ENCODE measurements around the gene ABCD1.

The ABCD1 gene

DNA sequence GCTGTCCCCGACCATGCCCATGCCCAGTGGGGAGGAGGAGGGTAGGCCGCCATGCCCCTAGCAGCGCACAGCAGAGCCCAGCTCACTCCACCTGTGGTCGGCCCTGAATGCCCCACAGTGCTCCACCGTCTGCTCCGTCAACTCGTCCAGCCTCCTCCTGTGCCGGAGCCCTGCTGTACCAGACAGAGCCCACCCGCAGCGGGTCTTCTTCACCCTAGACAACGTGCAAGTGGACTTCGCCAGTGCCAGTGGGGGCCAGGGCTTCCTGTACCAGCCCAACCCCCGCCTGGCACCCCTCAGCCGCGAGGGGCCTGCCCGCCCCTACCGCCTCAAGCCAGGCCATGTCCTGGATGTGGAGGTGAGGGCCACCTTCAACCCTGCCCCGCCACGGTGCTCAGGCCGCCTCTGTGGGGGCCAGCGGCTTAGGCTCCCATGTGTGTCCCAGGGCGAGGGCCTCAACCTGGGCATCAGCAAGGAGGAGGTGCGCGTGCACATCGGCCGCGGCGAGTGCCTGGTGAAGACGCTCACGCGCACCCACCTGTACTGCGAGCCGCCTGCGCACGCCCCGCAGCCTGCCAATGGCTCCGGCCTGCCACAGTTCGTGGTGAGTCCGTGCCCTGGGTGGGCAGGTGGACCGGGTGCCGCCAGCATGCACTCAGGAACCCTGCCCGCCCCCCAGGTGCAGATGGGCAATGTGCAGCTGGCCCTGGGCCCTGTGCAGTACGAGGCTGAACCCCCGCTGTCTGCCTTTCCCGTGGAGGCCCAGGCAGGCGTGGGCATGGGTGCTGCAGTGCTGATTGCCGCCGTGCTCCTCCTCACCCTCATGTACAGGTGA, 49.3 kb downstream of the ABCD1 start:
- DNase-seq (ENCODE audit: low spot score) = no peak

DNA sequence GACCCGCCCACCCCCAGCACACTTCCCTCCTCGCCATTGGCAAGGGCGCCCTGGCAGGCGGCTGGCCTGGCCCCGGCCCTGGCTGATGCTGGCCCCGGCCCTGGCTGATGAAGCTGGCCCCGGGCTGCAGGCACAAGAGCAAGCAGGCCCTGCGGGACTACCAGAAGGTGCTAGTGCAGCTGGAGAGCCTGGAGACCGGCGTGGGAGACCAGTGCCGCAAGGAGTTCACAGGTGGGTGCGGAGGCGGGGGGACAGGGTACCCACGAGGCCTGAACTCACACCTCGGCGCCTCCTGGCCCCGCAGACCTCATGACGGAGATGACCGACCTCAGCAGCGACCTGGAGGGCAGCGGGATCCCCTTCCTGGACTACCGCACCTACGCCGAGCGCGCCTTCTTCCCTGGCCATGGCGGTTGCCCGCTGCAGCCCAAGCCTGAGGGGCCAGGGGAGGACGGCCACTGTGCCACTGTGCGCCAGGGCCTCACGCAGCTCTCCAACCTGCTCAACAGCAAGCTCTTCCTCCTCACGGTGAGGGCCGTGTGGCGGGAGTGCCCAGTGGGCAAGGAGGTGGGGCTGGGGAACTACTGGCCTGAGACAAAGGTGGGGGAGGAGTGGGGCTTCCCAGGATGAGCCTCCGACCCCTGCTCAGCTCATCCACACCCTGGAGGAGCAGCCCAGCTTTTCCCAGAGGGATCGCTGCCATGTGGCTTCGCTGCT, 50.1 kb downstream of the ABCD1 start:
- DNase-seq (ENCODE audit: low spot score) = no peak

DNA sequence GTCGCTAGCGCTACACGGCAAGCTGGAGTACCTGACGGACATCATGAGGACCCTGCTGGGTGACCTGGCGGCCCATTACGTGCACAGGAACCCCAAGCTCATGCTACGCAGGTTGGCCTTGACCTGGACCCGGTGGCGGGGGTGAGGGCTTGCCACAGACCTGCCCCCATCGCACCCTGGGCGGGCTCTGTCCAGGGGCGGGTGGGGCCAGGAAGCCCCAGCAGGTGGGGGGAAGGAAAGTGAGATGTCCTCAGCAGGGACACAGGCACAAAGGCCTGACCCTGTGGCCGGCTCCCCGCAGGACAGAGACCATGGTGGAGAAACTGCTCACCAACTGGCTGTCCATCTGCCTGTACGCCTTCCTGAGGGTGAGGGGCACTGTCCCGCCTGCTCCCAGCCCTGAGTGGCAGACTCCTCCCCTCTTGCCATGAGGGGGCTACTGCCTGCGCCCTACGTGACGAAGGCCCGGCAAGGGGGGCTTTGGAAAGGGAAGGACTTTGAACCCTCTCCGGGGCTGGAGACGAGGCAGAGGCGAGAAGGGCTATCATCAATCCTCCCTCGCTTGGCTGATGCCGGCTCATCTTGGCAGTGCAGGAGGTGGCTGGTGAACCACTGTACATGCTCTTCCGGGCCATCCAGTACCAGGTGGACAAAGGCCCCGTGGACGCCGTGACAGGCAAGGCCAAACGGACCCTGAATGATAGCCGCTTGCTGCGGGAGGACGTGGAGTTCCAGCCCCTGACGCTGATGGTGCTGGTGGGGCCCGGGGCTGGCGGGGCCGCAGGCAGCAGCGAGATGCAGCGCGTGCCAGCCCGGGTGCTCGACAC, 50.9 kb downstream of the ABCD1 start:
- no peak for DNase-seq (ENCODE audit: low spot score)

DNA sequence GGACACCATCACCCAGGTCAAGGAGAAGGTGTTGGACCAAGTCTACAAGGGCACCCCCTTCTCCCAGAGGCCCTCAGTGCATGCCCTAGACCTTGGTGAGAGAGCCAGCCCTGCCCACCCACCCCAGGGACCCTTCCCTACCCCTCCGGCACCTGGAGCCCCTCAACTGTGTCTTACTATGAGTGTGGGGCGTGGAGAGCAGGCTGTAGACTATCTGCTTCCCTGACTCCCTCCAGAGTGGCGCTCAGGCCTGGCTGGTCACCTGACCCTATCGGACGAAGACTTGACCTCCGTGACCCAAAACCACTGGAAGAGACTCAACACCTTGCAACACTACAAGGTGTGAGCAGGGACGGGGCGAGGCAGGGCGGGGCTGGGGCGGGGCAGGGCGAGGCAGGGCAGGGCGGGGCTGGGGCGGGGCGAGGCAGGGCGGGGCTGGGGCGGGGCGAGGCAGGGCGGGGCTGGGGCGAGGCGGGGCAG, 51.5 kb downstream of the ABCD1 start:
- no peak for DNase-seq (ENCODE audit: low spot score)

DNA sequence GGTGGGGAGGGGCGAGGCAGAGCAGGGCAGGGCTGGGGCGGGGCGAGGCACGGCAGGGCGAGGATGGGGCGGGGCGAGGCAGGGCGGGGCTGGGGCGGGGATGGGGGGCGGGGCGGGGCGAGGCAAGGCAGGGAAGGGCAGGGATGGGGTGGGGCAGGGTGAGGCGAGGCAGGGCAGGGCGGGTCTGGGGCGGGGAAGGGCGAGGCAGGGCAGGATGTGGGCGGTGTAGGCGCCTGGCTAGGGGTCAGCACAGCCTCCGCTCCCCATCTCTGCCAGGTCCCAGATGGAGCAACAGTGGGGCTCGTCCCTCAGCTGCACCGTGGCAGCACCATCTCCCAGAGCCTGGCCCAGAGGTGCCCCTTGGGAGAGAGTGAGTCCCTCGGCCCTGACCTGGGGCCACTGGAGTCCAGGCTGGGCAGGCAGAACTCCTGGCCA, 52.0 kb downstream of the ABCD1 start:
- DNase-seq (ENCODE audit: low spot score) = no peak

DNA sequence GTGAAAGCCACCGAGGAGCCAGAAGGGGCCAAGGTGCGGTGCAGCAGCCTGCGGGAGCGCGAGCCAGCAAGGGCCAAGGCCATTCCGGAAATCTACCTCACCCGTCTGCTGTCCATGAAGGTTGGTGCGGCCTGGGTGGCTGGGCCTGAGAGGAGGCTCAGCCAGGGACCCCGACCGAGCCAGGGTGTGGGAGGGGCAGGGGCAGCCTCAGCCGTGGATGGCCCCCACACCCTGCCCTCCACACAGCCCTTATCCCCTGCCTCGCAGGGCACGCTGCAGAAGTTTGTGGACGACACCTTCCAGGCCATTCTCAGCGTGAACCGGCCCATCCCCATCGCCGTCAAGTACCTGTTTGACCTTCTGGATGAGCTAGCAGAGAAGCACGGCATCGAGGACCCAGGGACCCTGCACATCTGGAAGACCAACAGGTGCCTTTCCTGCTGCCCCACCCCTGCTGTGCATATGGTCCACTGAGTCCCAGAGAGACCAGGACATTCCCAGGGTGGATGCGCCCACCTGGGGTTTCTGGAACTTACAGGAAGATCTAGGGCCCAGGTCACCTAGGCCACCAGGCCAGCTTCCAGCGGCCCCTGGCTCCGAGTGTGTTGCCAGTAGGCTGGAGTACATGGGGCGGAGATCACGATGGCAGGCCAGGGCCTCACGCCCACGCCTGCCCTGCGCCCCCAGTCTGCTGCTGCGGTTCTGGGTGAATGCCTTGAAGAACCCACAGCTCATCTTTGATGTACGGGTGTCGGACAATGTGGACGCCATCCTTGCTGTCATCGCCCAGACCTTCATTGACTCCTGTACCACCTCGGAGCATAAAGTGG, 52.8 kb downstream of the ABCD1 start:
- no peak for DNase-seq (ENCODE audit: low spot score)

DNA sequence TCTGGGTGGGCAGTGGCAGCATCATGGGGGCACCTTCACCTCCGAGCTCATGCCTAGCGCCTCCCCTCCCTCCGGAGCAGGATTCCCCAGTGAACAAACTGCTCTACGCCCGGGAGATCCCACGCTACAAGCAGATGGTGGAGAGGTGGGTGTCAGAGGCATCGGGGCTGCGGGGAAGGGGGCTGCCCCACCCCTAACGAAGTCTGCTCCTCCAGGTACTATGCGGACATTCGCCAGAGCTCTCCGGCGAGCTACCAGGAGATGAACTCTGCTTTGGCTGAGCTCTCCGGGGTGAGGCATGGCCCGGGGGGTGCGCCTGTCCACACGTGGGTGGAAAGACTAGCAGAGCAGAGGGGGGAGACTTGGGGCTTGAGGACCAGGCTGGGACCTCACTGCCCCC, 53.5 kb downstream of the ABCD1 start:
- no peak for DNase-seq (ENCODE audit: low spot score)

DNA sequence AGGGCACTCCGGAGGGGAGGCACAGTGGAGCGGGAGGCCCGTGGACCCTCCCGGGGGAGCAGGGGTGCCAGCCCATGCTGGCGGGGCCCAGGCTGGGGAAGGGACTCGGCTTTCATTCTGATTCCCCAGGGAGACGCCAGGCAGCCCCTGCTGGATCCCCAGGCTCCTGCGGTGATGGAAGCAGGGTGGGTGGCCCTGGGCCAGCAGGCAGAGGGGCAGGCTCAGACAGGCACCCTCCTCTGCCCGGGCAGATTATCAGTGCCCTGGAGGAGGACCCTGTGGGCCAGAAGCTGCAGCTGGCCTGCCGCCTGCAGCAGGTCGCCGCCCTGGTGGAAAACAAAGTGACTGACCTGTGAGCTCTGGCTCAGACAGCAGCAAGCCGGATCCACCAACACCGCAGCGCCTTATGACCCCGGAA, 54.0 kb downstream of the ABCD1 start:
- DNase-seq (ENCODE audit: low spot score) = no peak

DNA sequence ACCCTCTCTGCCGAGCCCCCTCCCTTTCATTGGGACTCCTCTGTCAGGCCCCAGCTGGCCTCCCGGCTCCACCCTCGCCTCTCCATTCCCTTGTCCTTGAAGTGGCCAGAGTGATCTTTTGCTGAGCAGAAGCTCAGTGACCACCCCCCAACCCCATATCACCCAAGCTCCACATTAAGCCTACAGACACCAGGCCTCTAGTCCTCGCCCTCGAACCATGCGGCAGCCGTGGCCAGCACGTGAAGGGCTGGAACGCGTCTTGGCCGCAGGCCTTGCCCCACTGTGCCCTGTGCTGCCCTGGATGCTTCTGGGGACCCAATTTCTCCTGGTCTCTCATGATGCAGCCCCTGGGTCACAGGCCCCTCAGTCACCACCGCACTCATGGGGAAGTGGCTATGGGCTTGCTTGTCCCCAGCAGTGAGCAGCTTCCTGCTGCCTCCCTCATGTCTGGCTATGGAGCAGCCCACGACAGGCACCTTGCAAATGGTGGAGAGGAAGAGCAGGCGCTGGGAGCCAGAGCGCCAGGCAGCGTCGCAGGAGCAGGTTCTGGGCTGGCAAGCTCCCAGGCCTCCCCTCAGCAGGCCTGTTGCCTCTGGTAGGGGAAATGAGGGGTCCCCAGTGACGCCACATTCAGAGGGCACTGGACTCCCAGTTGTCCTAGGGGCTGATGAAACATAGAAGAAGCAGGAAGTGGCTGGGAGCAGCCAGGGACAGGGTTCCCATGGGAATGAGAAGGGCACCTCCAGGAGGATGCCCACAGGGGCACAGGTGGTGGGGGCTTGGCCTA, 55.4 kb downstream of the ABCD1 start:
- DNase-seq (ENCODE audit: low spot score) = no peak

DNA sequence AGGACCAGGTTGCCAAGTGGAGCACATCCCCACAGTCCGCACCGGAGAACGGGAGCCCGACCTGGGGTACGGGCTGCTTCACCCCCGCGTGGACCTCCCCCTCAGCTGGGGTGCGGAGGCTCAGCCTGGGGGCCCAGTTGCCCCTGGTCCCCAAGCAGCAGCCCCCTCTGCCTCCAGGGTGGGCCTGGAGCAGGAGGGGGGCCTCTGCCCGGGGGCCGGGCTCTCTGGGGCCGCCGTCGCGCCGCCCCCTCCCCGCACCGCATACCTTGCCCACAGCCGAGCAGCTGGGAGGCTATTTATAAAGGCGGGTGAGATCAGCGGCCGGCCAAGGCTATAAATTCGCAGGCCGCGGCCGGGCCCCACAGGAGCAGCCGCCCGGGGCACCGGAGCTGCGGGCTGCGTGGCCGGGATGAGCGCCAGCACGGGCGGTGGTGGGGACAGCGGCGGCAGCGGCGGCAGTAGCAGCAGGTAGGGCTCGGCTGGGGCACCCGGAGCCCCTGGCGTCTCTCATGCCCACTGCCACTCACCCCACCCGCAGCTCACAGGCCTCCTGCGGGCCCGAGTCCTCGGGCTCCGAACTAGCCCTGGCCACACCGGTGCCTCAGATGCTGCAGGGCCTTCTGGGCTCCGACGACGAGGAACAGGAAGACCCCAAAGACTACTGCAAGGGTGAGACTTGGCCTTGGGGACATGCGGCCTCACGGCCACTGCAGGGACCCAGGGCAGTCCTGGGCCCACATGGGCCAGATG, 56.2 kb downstream of the ABCD1 start, which contains the start of gene SRPK3:
SRPK3 (plus strand) TSS at position 364 of the 750 bp plus-strand sequence; CDS start at position 410, 46 bp downstream.
- DNase-seq (ENCODE audit: low spot score) = no peak

DNA sequence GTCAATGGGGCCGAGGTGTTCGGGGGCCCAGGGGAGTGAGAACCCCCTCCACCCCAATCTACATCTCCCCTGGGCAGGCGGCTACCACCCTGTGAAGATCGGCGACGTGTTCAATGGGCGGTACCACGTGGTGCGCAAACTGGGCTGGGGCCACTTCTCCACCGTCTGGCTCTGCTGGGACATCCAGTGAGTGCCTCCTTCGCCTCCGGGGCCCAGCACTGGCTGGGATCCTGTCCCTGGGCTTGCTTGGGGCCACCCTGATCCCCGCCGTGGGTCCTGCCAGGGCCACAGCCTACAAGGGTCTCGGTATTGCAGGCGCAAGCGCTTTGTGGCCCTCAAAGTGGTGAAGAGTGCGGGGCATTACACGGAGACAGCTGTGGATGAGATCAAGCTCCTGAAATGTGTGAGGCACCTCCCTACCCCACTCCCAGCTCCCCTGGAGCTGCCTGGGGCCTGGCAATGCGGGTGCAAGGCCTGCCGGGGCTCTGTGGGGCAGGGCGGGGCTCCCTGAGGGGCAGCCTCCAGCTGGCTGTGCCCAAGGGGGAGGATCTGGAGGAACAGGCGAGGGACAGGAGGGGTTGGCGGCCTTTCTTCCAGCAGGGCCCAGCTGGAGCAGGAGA, 56.9 kb downstream of the ABCD1 start:
- DNase-seq (ENCODE audit: low spot score) = no peak

DNA sequence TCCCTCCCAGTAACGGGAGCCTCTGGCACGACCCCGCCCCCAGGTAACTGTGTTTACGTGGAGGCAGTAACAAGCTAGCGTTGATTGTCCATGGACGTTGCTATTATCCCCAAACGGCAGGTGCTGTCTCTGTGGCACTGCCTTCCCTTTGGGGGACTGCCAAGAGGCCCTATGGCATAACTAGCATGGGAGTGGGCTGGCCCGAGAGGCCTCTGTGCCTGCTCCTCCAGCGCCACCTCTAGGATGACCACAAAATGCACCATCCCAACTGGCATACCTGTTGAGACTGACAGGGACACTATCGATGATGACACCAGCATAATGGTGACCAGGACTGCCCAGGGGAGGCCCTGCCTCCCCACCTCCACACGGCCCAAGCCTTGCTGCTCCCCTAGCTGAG, 57.7 kb downstream of the ABCD1 start:
- DNase-seq (ENCODE audit: low spot score) = no peak

DNA sequence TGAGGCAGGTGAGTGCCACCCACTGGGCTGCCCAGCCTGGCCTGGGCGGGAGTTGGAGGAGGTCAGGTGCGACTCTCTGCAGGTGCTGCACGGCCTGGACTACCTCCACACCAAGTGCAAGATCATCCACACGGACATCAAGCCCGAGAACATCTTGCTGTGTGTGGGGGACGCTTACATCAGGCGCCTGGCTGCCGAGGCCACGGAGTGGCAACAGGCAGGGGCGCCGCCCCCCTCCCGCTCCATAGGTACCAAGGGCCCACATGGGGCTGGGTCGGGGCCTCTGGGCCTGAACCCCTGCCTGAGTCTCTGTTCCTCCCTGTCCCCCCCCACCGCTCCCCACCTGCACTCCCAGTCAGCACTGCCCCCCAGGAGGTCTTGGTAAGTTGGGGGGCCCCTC, 58.2 kb downstream of the ABCD1 start:
- DNase-seq (ENCODE audit: low spot score) = no peak

DNA sequence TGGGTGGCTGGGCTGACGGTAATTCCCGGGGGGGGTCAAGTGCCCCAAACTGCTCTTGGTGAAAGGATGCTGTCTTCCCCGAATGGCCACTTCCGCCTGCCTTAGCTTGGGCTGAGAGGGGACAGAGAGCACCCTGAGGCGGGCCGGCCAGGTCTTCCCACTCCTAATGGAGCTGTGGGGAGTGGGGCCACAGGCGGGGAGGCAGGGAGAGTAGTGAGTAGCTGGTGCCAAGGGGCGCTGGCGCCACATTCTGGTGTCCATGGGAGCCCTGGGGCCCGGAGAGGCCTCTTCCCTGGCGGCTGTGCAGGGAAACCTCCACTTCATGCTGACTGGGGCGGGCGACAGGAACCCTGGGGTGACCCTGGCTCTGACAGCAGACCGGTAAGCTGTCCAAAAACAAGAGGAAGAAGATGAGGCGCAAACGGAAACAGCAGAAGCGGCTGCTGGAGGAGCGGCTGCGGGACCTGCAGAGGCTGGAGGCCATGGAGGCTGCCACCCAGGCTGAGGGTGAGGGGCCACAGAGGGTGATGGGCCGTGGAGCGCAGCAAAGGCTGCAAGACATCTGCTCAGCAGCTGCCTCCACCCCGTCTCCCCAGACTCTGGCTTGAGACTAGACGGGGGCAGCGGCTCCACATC, 58.8 kb downstream of the ABCD1 start:
- DNase-seq (ENCODE audit: low spot score) = no peak

DNA sequence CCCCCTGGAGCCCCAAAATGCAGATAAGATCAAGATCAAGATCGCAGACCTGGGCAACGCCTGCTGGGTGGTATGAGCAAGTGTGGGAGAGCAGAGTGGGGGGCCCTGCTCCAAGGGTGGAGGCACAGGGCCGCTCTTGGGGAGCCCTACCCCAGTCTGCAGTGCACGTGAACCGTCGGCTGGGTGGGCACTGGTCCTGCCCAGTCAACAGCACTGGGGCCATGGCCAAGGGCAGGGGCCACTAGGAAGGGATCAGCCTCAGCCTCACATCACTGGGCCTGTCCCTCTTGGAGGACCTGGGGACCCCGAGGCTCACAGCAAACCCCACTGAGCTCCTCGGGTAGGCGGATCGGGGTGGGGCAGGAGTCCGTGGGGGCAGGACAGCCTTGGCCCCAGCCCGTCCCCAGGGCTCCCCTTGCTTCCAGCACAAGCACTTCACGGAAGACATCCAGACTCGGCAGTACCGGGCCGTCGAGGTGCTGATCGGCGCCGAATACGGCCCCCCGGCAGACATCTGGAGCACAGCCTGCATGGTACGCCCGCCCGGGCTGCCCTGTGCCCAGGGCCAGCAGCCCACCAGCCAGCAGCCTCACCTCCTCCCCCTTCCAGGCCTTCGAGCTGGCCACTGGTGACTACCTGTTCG, 59.8 kb downstream of the ABCD1 start:
- DNase-seq (ENCODE audit: low spot score) = no peak

DNA sequence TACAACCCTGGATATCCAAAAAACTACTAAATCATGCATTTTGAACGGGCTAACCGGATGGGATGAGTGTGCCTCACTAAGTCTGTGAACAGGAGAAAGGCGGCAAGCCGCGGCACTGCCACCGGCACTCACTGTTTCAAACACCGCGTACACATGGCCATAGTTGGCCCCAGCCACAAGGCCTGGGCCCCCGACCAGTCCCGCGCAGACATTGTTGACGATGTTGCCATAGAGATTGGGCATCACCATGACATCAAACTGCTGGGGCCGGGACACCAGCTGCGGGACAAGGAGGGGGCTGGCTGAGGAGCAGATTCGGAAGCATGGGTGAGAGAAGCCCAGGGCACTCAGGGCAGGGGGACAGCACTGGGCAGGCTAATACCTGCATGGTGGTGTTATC, 62.0 kb downstream of the ABCD1 start:
- no peak for DNase-seq (ENCODE audit: low spot score)

DNA sequence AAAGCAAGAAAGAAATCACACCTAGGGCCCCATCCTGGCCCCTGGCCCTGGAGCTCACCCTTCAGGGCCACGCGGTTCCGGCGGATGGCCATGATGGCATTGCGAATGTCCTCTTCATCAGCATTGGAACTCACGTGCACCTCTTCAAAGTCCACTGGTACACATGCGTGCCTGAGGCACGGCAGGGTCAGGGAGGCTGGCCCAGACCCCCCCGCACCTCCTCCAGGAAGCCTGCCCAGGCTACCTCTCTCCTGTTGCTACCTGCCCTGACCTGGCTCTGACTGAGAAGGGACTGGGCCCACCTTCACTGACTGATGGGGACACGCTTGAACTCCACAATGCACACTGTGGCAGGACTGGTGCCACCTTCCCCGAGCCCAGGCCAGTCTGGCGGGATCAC, 65.0 kb downstream of the ABCD1 start:
- no peak for DNase-seq (ENCODE audit: low spot score)

DNA sequence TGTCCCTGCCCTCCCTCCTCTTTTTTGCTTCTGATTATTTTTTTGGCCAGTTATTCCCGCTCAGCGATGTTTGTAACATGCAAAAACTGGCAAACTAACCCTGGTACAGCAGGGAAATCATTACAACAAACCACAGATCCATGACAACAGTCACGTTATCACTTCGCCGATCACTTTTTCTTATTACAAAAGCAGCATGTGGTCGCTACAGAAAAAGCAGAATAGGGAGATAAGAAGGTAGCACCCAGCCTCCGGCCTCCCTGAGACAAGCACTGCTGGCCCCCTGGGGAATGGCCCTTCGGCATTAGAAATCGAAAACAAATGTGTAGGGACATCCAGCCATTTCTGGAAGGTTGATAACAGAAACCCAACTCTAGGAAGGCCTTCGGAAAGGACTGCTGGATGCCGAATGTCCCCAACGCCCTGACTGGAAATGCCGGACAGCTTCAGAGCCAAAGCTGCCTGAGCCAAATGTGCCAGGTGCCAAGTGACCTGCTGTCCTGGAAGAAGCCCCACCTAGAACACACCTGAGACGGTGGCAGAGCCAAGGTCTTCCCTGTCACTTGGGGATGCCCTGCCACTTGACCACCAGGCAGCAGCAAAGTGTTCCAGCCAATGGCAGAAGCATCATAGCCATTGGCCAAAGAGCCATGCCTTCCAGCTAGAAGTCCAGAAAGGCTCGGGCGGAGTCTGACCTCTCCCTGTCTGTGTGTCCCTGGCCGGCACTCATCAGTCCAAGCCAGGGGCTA, 66.6 kb downstream of the ABCD1 start:
- DNase-seq (ENCODE audit: low spot score) = no peak
